GF-D8 (cell line): ENCODE data around the gene SCN9A.
"Not testable (repeated sequence)": the region's sequence is repeated elsewhere in the genome, so short reads cannot be mapped to it uniquely, and the experiment has no call there.

Experiments used
- DNase-seq: peaks from one replicate; lab custom pipeline; 2025; lab: John Stamatoyannopoulos, UW

SCN9A gene

GRCh38 chr2:166334805-166335204 is 40.9 kb downstream of the SCN9A start:
- DNase-seq: no peak

GRCh38 chr2:166333801-166334200 is 41.9 kb downstream of the SCN9A start:
- no peak for DNase-seq

- no peak for DNase-seq
These were observed 43.6 kb downstream of the SCN9A start for GRCh38 chr2:166332106-166332505.

GRCh38 chr2:166331468-166331867 is 44.3 kb downstream of the SCN9A start:
- DNase-seq: no peak

GRCh38 chr2:166329465-166329864 is 46.3 kb downstream of the SCN9A start:
- DNase-seq: no peak

GRCh38 chr2:166328147-166328546 is 47.6 kb downstream of the SCN9A start:
- no peak for DNase-seq

GRCh38 chr2:166321076-166321475 is 54.7 kb downstream of the SCN9A start:
- DNase-seq: no peak

GRCh38 chr2:166314022-166314759 is 61.6 kb downstream of the SCN9A start:
- DNase-seq: no peak

GRCh38 chr2:166312863-166313262 is 62.9 kb downstream of the SCN9A start:
- not testable (repeated sequence) for DNase-seq

- no peak for DNase-seq
These were observed 68.4 kb downstream of the SCN9A start for GRCh38 chr2:166307326-166307725.

- no peak for DNase-seq
These were observed 71.1 kb downstream of the SCN9A start for GRCh38 chr2:166304656-166305055.

- DNase-seq: no peak
These were observed 73.7 kb downstream of the SCN9A start for GRCh38 chr2:166302036-166302435.

GRCh38 chr2:166297951-166298350 is 77.8 kb downstream of the SCN9A start:
- DNase-seq: no peak

GRCh38 chr2:166293984-166294383 is 81.8 kb downstream of the SCN9A start:
- DNase-seq: no peak

GRCh38 chr2:166285215-166285614 is 90.5 kb downstream of the SCN9A start:
- DNase-seq: no peak

GRCh38 chr2:166284359-166284758 is 91.4 kb downstream of the SCN9A start:
- no peak for DNase-seq

GRCh38 chr2:166282154-166282553 is 93.6 kb downstream of the SCN9A start:
- no peak for DNase-seq

- no peak for DNase-seq
These were observed 96.9 kb downstream of the SCN9A start for GRCh38 chr2:166278856-166279255.

- DNase-seq: no peak
These were observed 105.4 kb downstream of the SCN9A start for GRCh38 chr2:166270376-166270775.

GRCh38 chr2:166269322-166269721 is 106.4 kb downstream of the SCN9A start:
- no peak for DNase-seq

- no peak for DNase-seq
These were observed 117.9 kb downstream of the SCN9A start for GRCh38 chr2:166257859-166258258.

GRCh38 chr2:166256896-166257295 is 118.8 kb downstream of the SCN9A start:
- no peak for DNase-seq

- no peak for DNase-seq
These were observed 126.4 kb downstream of the SCN9A start for GRCh38 chr2:166249318-166249717.

- DNase-seq: no peak
These were observed 128.8 kb downstream of the SCN9A start for GRCh38 chr2:166246901-166247300.
